IPS-18c (cell line): ENCODE results near the gene PNKP.
"Not testable (repeated sequence)": the region's sequence is repeated elsewhere in the genome, so short reads cannot be mapped to it uniquely, and the experiment has no call there.

Experiments
- H3K4me3 ChIP-seq: 2 replicates; pipeline ENCODE4 v1.7.0; 2013; ENCODE audit warnings: low read depth, mild to moderate bottlenecking, low read length, moderate library complexity; ENCODE audit not compliant: insufficient read depth
- H3K9me3 ChIP-seq: one replicate; pipeline ENCODE4 v1.6.1; 2013; ENCODE audit warnings: mild to moderate bottlenecking, low read length, moderate library complexity; ENCODE audit not compliant: control insufficient read depth, insufficient read depth

Gene PNKP

GRCh38 chr19:49823472-49823871, 43.9 kb downstream of the PNKP start:
- H3K9me3 ChIP-seq, result no peaks in the 10 kb centered on the region
- no peak overlapping the region for H3K4me3 ChIP-seq

GRCh38 chr19:49820125-49820524, 47.3 kb downstream of the PNKP start:
- Histone ChIP-seq H3K4me3 (no peak overlapping the region), H3K9me3 (no peaks in the 10 kb centered on the region)

GRCh38 chr19:49819452-49820115, 47.8 kb downstream of the PNKP start:
- H3K9me3 ChIP-seq, result not testable (repeated sequence)
- peak overlapping the region; percentile 95 for H3K4me3 ChIP-seq

DNA sequence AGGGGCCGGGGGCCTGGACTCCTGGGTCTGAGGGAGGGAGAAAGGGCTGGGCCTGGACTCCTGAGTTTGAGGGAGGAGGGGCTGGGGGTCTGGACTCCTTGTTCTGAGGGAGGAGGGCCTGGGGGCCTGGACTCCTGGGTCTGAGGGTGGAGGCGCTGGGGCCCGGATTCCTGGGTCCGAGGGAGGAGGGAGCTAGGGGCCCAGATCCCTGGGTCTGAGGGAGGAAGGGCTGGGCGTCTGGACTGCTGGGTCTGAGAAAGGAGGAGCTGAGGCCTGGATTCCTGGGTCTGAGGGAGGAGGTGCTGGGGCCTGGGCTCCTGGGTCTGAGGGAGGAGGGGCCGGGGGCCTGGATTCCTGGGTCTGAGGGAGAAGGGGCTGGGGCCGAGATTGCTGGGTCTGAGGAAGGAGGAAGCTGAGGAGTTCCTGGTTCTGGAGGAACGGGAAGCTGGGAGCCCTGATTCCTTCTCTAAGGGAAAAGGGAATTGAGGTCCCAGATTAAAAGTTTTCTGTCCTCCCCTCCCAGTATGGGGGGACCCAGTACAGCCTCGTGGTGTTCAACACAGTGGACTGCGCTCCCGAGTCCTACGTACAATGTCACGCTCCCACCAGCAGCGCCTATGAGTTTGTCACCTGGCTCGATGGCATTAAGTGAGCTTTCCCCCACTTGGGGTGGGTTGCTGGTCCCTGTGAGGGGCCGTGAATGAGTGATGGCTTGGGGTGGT, 48.6 kb downstream of the PNKP start:
- Histone ChIP-seq H3K4me3 (peak overlapping the region; percentile 95), H3K9me3 (no peaks in the 10 kb centered on the region)

GRCh38 chr19:49817964-49818648, 49.3 kb downstream of the PNKP start, which contains the start of gene MED25:
TSS of gene MED25 (plus strand) at chr19:49818289. CDS start at chr19:49818342, 53 bp downstream.
- Histone ChIP-seq H3K4me3 (peak within 1 kb of the TSS; percentile 95), H3K9me3 (no peaks in the 10 kb centered on the region)

DNA sequence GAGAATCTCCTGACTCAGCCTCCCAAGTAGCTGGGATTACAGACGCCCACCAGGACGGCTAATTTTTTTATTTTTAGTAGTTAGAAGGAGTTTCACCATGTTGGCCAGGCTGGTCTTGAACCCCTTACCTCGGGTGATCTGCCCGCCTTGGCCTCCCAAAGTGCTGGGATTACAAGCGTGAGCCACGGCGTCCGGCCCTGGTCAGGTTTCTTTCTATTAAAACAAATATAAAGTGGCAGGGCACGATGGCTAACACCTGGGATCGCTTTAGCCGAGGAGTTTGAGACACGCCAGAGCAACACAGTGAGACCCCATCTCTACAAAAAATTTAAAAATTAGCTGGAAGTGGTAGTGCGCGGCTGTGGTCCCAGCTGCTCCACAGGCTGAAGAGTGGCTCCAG, 50.8 kb downstream of the PNKP start:
- Histone ChIP-seq H3K4me3 (no peak overlapping the region), H3K9me3 (no peaks in the 10 kb centered on the region)

GRCh38 chr19:49814010-49814409, 53.4 kb downstream of the PNKP start:
- no peak overlapping the region for H3K4me3 ChIP-seq
- no peaks in the 10 kb centered on the region for H3K9me3 ChIP-seq

- peak within 1 kb of the TSS; percentile 87 for H3K4me3 ChIP-seq
- no peaks in the 10 kb centered on the region for H3K9me3 ChIP-seq
Observed at GRCh38 chr19:49812997-49813861, 54.1 kb downstream of the PNKP start, which contains the start of gene FUZ. TSS of gene FUZ (minus strand) at chr19:49813292. CDS start at chr19:49813106, 186 bp downstream.

- H3K9me3 ChIP-seq, result no peaks in the 10 kb centered on the region
- peak overlapping the region; percentile 87 for H3K4me3 ChIP-seq
Observed at GRCh38 chr19:49812452-49812996, 54.9 kb downstream of the PNKP start.

DNA sequence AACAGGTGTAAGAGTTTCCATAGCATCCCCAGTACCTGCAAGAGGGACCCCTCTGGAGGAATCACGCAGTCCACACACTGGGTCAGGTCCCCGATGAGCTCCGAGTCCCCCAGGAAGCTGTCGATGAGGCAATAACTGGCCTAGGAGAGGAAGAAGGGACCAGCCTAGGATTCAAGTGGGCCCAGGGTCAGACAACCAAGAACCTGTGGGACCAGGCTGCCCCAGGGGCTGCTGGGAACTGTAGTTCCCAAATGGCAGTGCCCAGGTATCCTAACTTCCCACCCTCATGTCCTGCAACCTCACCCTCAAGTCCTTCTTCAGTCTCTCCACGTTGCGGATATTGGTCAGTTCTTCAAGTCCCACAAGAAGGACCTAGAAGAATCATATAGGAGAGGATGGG, 56.0 kb downstream of the PNKP start:
- Histone ChIP-seq H3K4me3 (no peak overlapping the region), H3K9me3 (no peaks in the 10 kb centered on the region)
